Spleen (tissue), 11 donors: Measurements from ENCODE around the gene INTS6L. TPM values are rescaled to one million over a fixed set of nuclear protein-coding genes. Genes with fewer than 3 reads are reported as not detected.

Experiments used
- DNase-seq: peaks from one replicate; pipeline ENCODE4 v3.0.0-alpha.2; 2020
- H3K27ac ChIP-seq, 8 donors: fragments of 200-600 bp; sonication (generic) in 7 of 8; 1 replicate in 4 of 8; 2 replicates in 4 of 8; pipeline versions ENCODE4 v1.5.0 to v1.8.0; 2016 to 2021; ENCODE audit warnings: inconsistent platforms in 4 of 8, mild to moderate bottlenecking in 4 of 8, moderate library complexity in 1 of 8
- H3K27me3 ChIP-seq, 7 donors: fragments of 200-600 bp; sonication (generic) in 6 of 7; replicated peaks in 1 of 7; 1 replicate in 4 of 7; 2 replicates in 3 of 7; pipeline versions ENCODE4 v1.5.0 to v1.8.0; 2016 to 2021; ENCODE audit warnings: inconsistent platforms in 3 of 7, mild to moderate bottlenecking in 1 of 7
- H3K36me3 ChIP-seq, 6 donors: fragments of 200-600 bp; sonication (generic) in 5 of 6; 1 replicate in 4 of 6; 2 replicates in 2 of 6; pipeline versions ENCODE4 v1.5.0 to v1.8.0; 2016 to 2021; ENCODE audit warnings: inconsistent platforms in 2 of 6
- H3K4me1 ChIP-seq, 6 donors: fragments of 200-600 bp; sonication (generic) in 5 of 6; 1 replicate in 3 of 6; 2 replicates in 3 of 6; pipeline versions ENCODE4 v1.5.0 to v1.8.0; 2016 to 2021; ENCODE audit warnings: inconsistent platforms in 3 of 6
- H3K4me3 ChIP-seq, 8 donors: fragments of 200-600 bp; sonication (generic) in 7 of 8; 1 replicate in 4 of 8; 2 replicates in 4 of 8; pipeline versions ENCODE4 v1.5.0 to v1.8.0; 2016 to 2021; ENCODE audit warnings: inconsistent platforms in 4 of 8, mild to moderate bottlenecking in 4 of 8, moderate library complexity in 2 of 8
- H3K9me3 ChIP-seq, 8 donors: fragments of 200-600 bp; sonication (generic) in 7 of 8; 1 replicate in 4 of 8; 2 replicates in 4 of 8; pipeline versions ENCODE4 v1.5.0 to v1.8.0; 2016 to 2021; ENCODE audit warnings: inconsistent platforms in 4 of 8
- CTCF ChIP-seq, 11 experiments: fragments of 200-600 bp in 7 of 11; fragments of 450-650 bp in 4 of 11; sonication (generic) in 4 of 11; IDR thresholded peaks in 8 of 11; conservative IDR thresholded peaks in 3 of 11; 1 replicate in 7 of 11; 2 replicates in 4 of 11; pipeline versions ENCODE4 v1.4.0 to v1.8.0; 2016 to 2021; ENCODE audit warnings: antibody characterized with exemption in 11 of 11, inconsistent platforms in 4 of 11, mild to moderate bottlenecking in 1 of 11
- POLR2A ChIP-seq, 3 donors: fragments of 450-650 bp; IDR thresholded peaks; one replicate each; pipeline ENCODE4 v1.5.1; 2017; ENCODE audit warnings: antibody characterized with exemption in 3 of 3, mild to moderate bottlenecking in 1 of 3
- POLR2AphosphoS5 ChIP-seq, 3 donors: sonication (generic); formaldehyde crosslinking; IDR thresholded peaks; one replicate each; pipeline ENCODE4 v1.5.1; 2017; ENCODE audit warnings: antibody characterized with exemption in 3 of 3
- WGBS, 5 donors: extraction: QIAGEN DNeasy Blood & Tissue Kit in 3 of 5; methylation state at CpG; one replicate each; pipeline versions ENCODE4 v1.1.5 to v1.1.7; 2013 to 2018; 5-methylcytosine and 5-hydroxymethylcytosine counted together
- intact Hi-C: fragments of 100-400 bp; cut with DNase I; formaldehyde crosslinking; loops from one replicate; pipeline ENCODE4 v1.15.0; 2023; ENCODE audit warnings: low total_unique reads
- polyA plus RNA-seq, 3 donors: library from polyadenylated mRNA; stranded (reverse); fragments of 200-250 nt; gene quantifications; one replicate each; pipeline ENCODE4 v1.2.1, GENCODE V29; 2013
- total RNA-seq, 7 donors: library from RNA; depleted of rRNA in 3 of 7; stranded (reverse); fragments of >200 nt in 3 of 7; fragmentation: NEBNext Ultra II Directional in 4 of 7; extraction: Animal tissue kit (Norgen Biotek cat#: 25700) in 4 of 7; gene quantifications; one replicate each; pipeline versions ENCODE4 v1.1.0 to v1.2.1, GENCODE V29; 2016 to 2021
- donor health status: healthy with polysubstance abuse.
- donor health status: DM: no; HTN: no; CAD: no; lungs with moderate emphysema.
- donor health status: DM: no; HTN: no; CAD: no.
- donor health status: Bipolar disorder and iron deficiency.
- donor health status: healthy.
- donor health status: DM: no; HTN: no; CAD: no.
- donor health status: DM: yes; HTN: yes; CAD: no.

Gene INTS6L
- total and polyA plus RNA-seq, 10 donors, result 17.5 to 36.0 (median 19.9) TPM

- H3K4me1 ChIP-seq, result peaks cover 0 to 33% (median 15%) of the 10 kb centered on the region in 6 donors
- no peak for TF ChIP-seq POLR2A (IDR thresholded peaks at IDR 0.05)
- TF ChIP-seq CTCF (IDR thresholded peaks at IDR 0.05 in 8 of 11, conservative IDR thresholded peaks at IDR 0.05 in 3 of 11), result no peak
- TF ChIP-seq POLR2AphosphoS5 (IDR thresholded peaks at IDR 0.05), result no peak
- WGBS, 5 donors, result 53 to 70% (median 57%) methylated on average over 1 of the region's 1 CpG
- H3K36me3 ChIP-seq, result peaks cover 0 to 6% (median 0%) of the 10 kb centered on the region in 6 donors
- intact Hi-C loops, result no loop called here
- no peak overlapping the region for H3K4me3 ChIP-seq
- no peaks in the 10 kb centered on the region for H3K27me3 ChIP-seq
- H3K9me3 ChIP-seq, result no peaks in the 10 kb centered on the region
- no peak for DNase-seq
- H3K27ac ChIP-seq, result no peak overlapping the region
Measured at GRCh38 chrX:135541351-135541750, 20.9 kb downstream of the INTS6L start.

- peaks cover 0 to 20% (median 0%) of the 10 kb centered on the region in 6 donors for H3K36me3 ChIP-seq
- H3K27me3 ChIP-seq, result no peaks in the 10 kb centered on the region
- WGBS, 5 donors, result 58 to 93% (median 82%) methylated on average over 1 of the region's 1 CpG
- peak overlapping the region in 1 of 8 donors; percentile 57 for H3K27ac ChIP-seq
- intact Hi-C loops, result no loop called here
- no peak overlapping the region for H3K4me3 ChIP-seq
- H3K9me3 ChIP-seq, result no peaks in the 10 kb centered on the region
- no peak for DNase-seq
- H3K4me1 ChIP-seq, result peaks cover 0 to 23% (median 8%) of the 10 kb centered on the region in 6 donors
- TF ChIP-seq CTCF (IDR thresholded peaks at IDR 0.05 in 8 of 11, conservative IDR thresholded peaks at IDR 0.05 in 3 of 11) (no peak), POLR2AphosphoS5 (IDR thresholded peaks at IDR 0.05) (no peak), POLR2A (IDR thresholded peaks at IDR 0.05) (no peak)
Measured at GRCh38 chrX:135543172-135543571, 22.7 kb downstream of the INTS6L start.

- Histone ChIP-seq H3K4me3 (no peak overlapping the region), H3K27ac (peak overlapping the region in 4 of 8 donors; percentile 37 to 57 (median 48)), H3K9me3 (no peaks in the 10 kb centered on the region), H3K36me3 (peaks cover 0 to 26% (median 0%) of the 10 kb centered on the region in 6 donors), H3K4me1 (peaks cover 0 to 23% (median 8%) of the 10 kb centered on the region in 6 donors), H3K27me3 (no peaks in the 10 kb centered on the region)
- intact Hi-C loops, result no loop called here
- 27 to 82% (median 61%) methylated on average over 2 of the region's 2 CpGs for WGBS, 5 donors
- TF ChIP-seq CTCF (IDR thresholded peaks at IDR 0.05 in 8 of 11, conservative IDR thresholded peaks at IDR 0.05 in 3 of 11) (peak in 7 of 11 experiments; percentile 4 to 43 (median 15)), POLR2A (IDR thresholded peaks at IDR 0.05) (no peak), POLR2AphosphoS5 (IDR thresholded peaks at IDR 0.05) (no peak)
- no peak for DNase-seq
Measured at GRCh38 chrX:135543924-135544323, 23.5 kb downstream of the INTS6L start.

- Histone ChIP-seq H3K27me3 (no peaks in the 10 kb centered on the region), H3K4me1 (peaks cover 0 to 23% (median 8%) of the 10 kb centered on the region in 6 donors), H3K4me3 (peak overlapping the region in 2 of 8 donors; percentile 0 to 2), H3K9me3 (no peaks in the 10 kb centered on the region), H3K36me3 (peaks cover 0 to 27% (median 0%) of the 10 kb centered on the region in 6 donors), H3K27ac (peak overlapping the region in 6 of 8 donors; percentile 26 to 57 (median 48))
- intact Hi-C loops, result no loop called here
- TF ChIP-seq POLR2AphosphoS5 (IDR thresholded peaks at IDR 0.05) (no peak), CTCF (IDR thresholded peaks at IDR 0.05 in 8 of 11, conservative IDR thresholded peaks at IDR 0.05 in 3 of 11) (no peak), POLR2A (IDR thresholded peaks at IDR 0.05) (no peak)
- WGBS, 5 donors, result 23 to 40% (median 34%) methylated on average over 5 of the region's 5 CpGs
- DNase-seq, result no peak
Measured at GRCh38 chrX:135544338-135544948, 24.0 kb downstream of the INTS6L start.
